WTC11 (cell line): ENCODE data around the gene SPAG4. TPM values are rescaled to one million over a fixed set of nuclear protein-coding genes. Genes with fewer than 3 reads are reported as not detected.
A peak's percentile ranks its signal among the peaks of the same experiment; 100 is the strongest.

Source experiments
- ATAC-seq: fragments of 200-7000 bp; cut with Tn5 transposase; 2 replicates; pipeline ENCODE4 v1.10.0; 2021; ENCODE audit warnings: mild to moderate bottlenecking, moderate library complexity
- CTCF ChIA-PET: fragments of 300-600 bp; sonication (Branson Sonifier 250); formaldehyde crosslinking; loops from one replicate; lab custom pipeline; 2021; ENCODE audit warnings: antibody characterized with exemption; lab: Charles Lee
- POLR2A ChIA-PET: fragments of 350-600 bp; sonication (Branson Sonifier 250); formaldehyde crosslinking; loops from one replicate; lab custom pipeline; 2021; ENCODE audit warnings: antibody characterized with exemption; lab: Charles Lee
- DNase-seq: peaks from one replicate; pipeline ENCODE4 v3.0.0; 2021; ENCODE audit warnings: low spot score
- H3K27ac Mint-ChIP-seq: 2 replicates; pipeline ENCODE4 v1.8.0; 2021; ENCODE audit warnings: mixed read lengths
- H3K27me3 Mint-ChIP-seq: 2 replicates; pipeline ENCODE4 v1.8.0; 2021; ENCODE audit warnings: low read depth, mild to moderate bottlenecking, moderate library complexity, mixed read lengths
- H3K36me3 Mint-ChIP-seq: 2 replicates; pipeline ENCODE4 v1.8.0; 2021; ENCODE audit warnings: mixed read lengths
- H3K4me1 Mint-ChIP-seq: 2 replicates; pipeline ENCODE4 v1.8.0; 2022; ENCODE audit warnings: mixed read lengths
- H3K4me3 Mint-ChIP-seq: 2 replicates; pipeline ENCODE4 v1.8.0; 2021; ENCODE audit warnings: mild to moderate bottlenecking, moderate library complexity, mixed read lengths
- H3K9me3 Mint-ChIP-seq: 2 replicates; pipeline ENCODE4 v1.8.0; 2021; ENCODE audit warnings: mixed read lengths
- CBFB ChIP-seq: sonication (generic); formaldehyde crosslinking; IDR thresholded peaks from 2 replicates; pipeline ENCODE4 v1.8.1; 2022; ENCODE audit warnings: mild to moderate bottlenecking, low read depth, missing genetic modification reagents
- CREM ChIP-seq: sonication (generic); formaldehyde crosslinking; IDR thresholded peaks from 2 replicates; pipeline ENCODE4 v1.8.1; 2022; ENCODE audit warnings: mild to moderate bottlenecking, missing genetic modification reagents, moderate library complexity
- CTCF ChIP-seq: fragments of 200-600 bp; IDR thresholded peaks from 2 replicates; pipeline ENCODE4 v1.8.0; 2022; ENCODE audit warnings: antibody characterized with exemption
- ELF4 ChIP-seq: sonication (generic); formaldehyde crosslinking; IDR thresholded peaks from 2 replicates; pipeline ENCODE4 v1.8.1; 2022; ENCODE audit warnings: low read depth, mild to moderate bottlenecking, moderate library complexity, missing genetic modification reagents
- GABPB1 ChIP-seq: sonication (generic); formaldehyde crosslinking; IDR thresholded peaks from 2 replicates; pipeline ENCODE4 v1.8.1; 2023; ENCODE audit warnings: mild to moderate bottlenecking, missing genetic modification reagents
- MAX ChIP-seq: sonication (generic); formaldehyde crosslinking; IDR thresholded peaks from 2 replicates; pipeline ENCODE4 v1.8.0; 2022; ENCODE audit warnings: mild to moderate bottlenecking, missing genetic modification reagents
- MLX ChIP-seq: sonication (generic); formaldehyde crosslinking; IDR thresholded peaks from 2 replicates; pipeline ENCODE4 v1.8.1; 2023; ENCODE audit warnings: mild to moderate bottlenecking, missing genetic modification reagents, moderate library complexity
- MXD4 ChIP-seq: fragments of 250-450 bp; sonication (Bioruptor Pico); IDR thresholded peaks from 2 replicates; pipeline ENCODE4 v1.8.0; 2021; ENCODE audit warnings: mild to moderate bottlenecking, moderate library complexity, borderline replicate concordance
- MYBL2 ChIP-seq: sonication (generic); formaldehyde crosslinking; IDR thresholded peaks from 2 replicates; pipeline ENCODE4 v1.8.1; 2023; ENCODE audit warnings: mild to moderate bottlenecking, moderate library complexity, missing genetic modification reagents
- NFATC4 ChIP-seq: fragments of 250-450 bp; sonication (Bioruptor Pico); IDR thresholded peaks from 2 replicates; pipeline ENCODE4 v1.9.0; 2021; ENCODE audit warnings: mild to moderate bottlenecking
- NFE2L1 ChIP-seq: sonication (generic); formaldehyde crosslinking; IDR thresholded peaks from 2 replicates; pipeline ENCODE4 v1.8.1; 2023; ENCODE audit warnings: missing genetic modification reagents
- SMAD3 ChIP-seq: sonication (generic); formaldehyde crosslinking; IDR thresholded peaks from 2 replicates; pipeline ENCODE4 v1.8.0; 2022; ENCODE audit warnings: missing genetic modification reagents, mild to moderate bottlenecking, borderline replicate concordance
- SOX15 ChIP-seq: fragments of 250-450 bp; sonication (Bioruptor Pico); IDR thresholded peaks from 2 replicates; pipeline ENCODE4 v1.9.0; 2021; ENCODE audit warnings: mild to moderate bottlenecking
- SP1 ChIP-seq: sonication (generic); formaldehyde crosslinking; conservative IDR thresholded peaks from 2 replicates; pipeline ENCODE4 v1.8.1; 2022; ENCODE audit warnings: missing genetic modification reagents
- TCF7 ChIP-seq: sonication (generic); formaldehyde crosslinking; IDR thresholded peaks from 2 replicates; pipeline ENCODE4 v1.8.0; 2022; ENCODE audit warnings: mild to moderate bottlenecking, low read depth, missing genetic modification reagents, moderate library complexity
- TEAD1 ChIP-seq: sonication (generic); formaldehyde crosslinking; IDR thresholded peaks from 2 replicates; pipeline ENCODE4 v1.8.0; 2022; ENCODE audit warnings: mild to moderate bottlenecking, missing genetic modification reagents
- TP53 ChIP-seq: sonication (generic); formaldehyde crosslinking; IDR thresholded peaks from 2 replicates; pipeline ENCODE4 v1.8.1; 2023; ENCODE audit warnings: mild to moderate bottlenecking, missing genetic modification reagents
- USF1 ChIP-seq: sonication (generic); formaldehyde crosslinking; IDR thresholded peaks from 2 replicates; pipeline ENCODE4 v1.8.0; 2022; ENCODE audit warnings: mild to moderate bottlenecking, missing genetic modification reagents
- ZNF121 ChIP-seq: sonication (generic); formaldehyde crosslinking; IDR thresholded peaks from 2 replicates; pipeline ENCODE4 v1.8.0; 2023; ENCODE audit warnings: missing genetic modification reagents
- ZNF138 ChIP-seq: sonication (generic); formaldehyde crosslinking; conservative IDR thresholded peaks from 2 replicates; pipeline ENCODE4 v1.8.1; 2022; ENCODE audit warnings: mild to moderate bottlenecking, moderate library complexity, missing genetic modification reagents
- ZNF263 ChIP-seq: sonication (generic); formaldehyde crosslinking; IDR thresholded peaks from 2 replicates; pipeline ENCODE4 v1.8.1; 2022; ENCODE audit warnings: low read depth, mild to moderate bottlenecking, moderate library complexity, missing genetic modification reagents
- total RNA-seq: library from RNA; stranded (reverse); gene quantifications from 3 replicates; pipeline ENCODE4 v1.2.3, GENCODE V29; 2021
- TF ChIP-seq, protein P1 (sequence below): fragments of 250-450 bp; sonication (Bioruptor Pico); IDR thresholded peaks from 2 replicates; pipeline ENCODE4 v1.9.0; 2021; ENCODE audit warnings: mild to moderate bottlenecking
- TF ChIP-seq, protein P2 (sequence below): sonication (generic); formaldehyde crosslinking; IDR thresholded peaks from 2 replicates; pipeline ENCODE4 v1.8.1; 2022; ENCODE audit warnings: mild to moderate bottlenecking, moderate library complexity, missing genetic modification reagents

SPAG4 gene
- total RNA-seq, 1 experiment from 2014 or later, result 3.5 TPM

- TF ChIP-seq TCF7, result no peak
- no peak for TF ChIP-seq CTCF
- TF ChIP-seq SMAD3, result no peak
- TF ChIP-seq TEAD1, result no peak; the same call in none of the 2 replicates
- peak; percentile 75; the same call in 1 of the 2 replicates for TF ChIP-seq NFATC4 (CRISPR knock-in tag)
These were observed 48.2 kb downstream of the SPAG4 start (continued) for GRCh38 chr20:35663516-35664465.

- H3K27ac Mint-ChIP-seq, result peak within 1 kb of the TSS; percentile 100
- CTCF ChIA-PET, result interaction anchor here (0.6 to 1.4 kb wide), 10 partner anchors 12 to 290 kb away, joined by 3 to 12 read pairs (median 4); partner anchors contain the start of genes SCAND1 and SPAG4
- DNase-seq (peak; percentile 95), ATAC-seq (peak; percentile 89)
- H3K36me3 Mint-ChIP-seq, result peaks cover 12% of the 10 kb centered on the region
- H3K9me3 Mint-ChIP-seq, result no peaks in the 10 kb centered on the region
- H3K4me1 Mint-ChIP-seq, result peaks cover 41% of the 10 kb centered on the region
- peak within 1 kb of the TSS; percentile 96 for H3K4me3 Mint-ChIP-seq
- POLR2A ChIA-PET, result interaction anchor here (0.5 to 1.4 kb wide), 7 partner anchors 38 to 123 kb away, joined by 3 to 16 read pairs (median 5); partner anchors contain the start of genes ERGIC3, RBM39 and SPAG4
- H3K27me3 Mint-ChIP-seq, result no peaks in the 10 kb centered on the region
- TF ChIP-seq ELF4 (CRISPR knock-in tag) (0 out of 2 replicates have a peak, but pooled peaks have one; percentile 75), CREM (CRISPR knock-in tag) (peak; percentile 89), SOX15 (no peak), MYBL2 (CRISPR knock-in tag) (0 out of 2 replicates have a peak, but pooled peaks have one; percentile 18), ZNF138 (CRISPR knock-in tag) (peak; percentile 47; the same call in 1 of the 2 replicates), MAX (CRISPR knock-in tag) (peak; percentile 86), SMAD3 (peak; percentile 75), SP1 (CRISPR knock-in tag) (peak; percentile 89), NFE2L1 (CRISPR knock-in tag) (0 out of 2 replicates have a peak, but pooled peaks have one; percentile 27), TP53 (peak; percentile 91), ZNF121 (CRISPR knock-in tag) (no peak), CBFB (CRISPR knock-in tag) (peak; percentile 96; the same call in 1 of the 2 replicates), GABPB1 (CRISPR knock-in tag) (peak; percentile 88), MXD4 (CRISPR knock-in tag) (no peak), TCF7 (peak; percentile 27; the same call in 1 of the 2 replicates), ZNF263 (no peak), USF1 (CRISPR knock-in tag) (0 out of 2 replicates have a peak, but pooled peaks have one; percentile 8), MLX (0 out of 2 replicates have a peak, but pooled peaks have one; percentile 89)
- TF ChIP-seq, protein P1, sequence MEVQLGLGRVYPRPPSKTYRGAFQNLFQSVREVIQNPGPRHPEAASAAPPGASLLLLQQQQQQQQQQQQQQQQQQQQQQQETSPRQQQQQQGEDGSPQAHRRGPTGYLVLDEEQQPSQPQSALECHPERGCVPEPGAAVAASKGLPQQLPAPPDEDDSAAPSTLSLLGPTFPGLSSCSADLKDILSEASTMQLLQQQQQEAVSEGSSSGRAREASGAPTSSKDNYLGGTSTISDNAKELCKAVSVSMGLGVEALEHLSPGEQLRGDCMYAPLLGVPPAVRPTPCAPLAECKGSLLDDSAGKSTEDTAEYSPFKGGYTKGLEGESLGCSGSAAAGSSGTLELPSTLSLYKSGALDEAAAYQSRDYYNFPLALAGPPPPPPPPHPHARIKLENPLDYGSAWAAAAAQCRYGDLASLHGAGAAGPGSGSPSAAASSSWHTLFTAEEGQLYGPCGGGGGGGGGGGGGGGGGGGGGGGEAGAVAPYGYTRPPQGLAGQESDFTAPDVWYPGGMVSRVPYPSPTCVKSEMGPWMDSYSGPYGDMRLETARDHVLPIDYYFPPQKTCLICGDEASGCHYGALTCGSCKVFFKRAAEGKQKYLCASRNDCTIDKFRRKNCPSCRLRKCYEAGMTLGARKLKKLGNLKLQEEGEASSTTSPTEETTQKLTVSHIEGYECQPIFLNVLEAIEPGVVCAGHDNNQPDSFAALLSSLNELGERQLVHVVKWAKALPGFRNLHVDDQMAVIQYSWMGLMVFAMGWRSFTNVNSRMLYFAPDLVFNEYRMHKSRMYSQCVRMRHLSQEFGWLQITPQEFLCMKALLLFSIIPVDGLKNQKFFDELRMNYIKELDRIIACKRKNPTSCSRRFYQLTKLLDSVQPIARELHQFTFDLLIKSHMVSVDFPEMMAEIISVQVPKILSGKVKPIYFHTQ (CRISPR knock-in tag), result peak; percentile 75; the same call in 1 of the 2 replicates
- TF ChIP-seq, protein P2, sequence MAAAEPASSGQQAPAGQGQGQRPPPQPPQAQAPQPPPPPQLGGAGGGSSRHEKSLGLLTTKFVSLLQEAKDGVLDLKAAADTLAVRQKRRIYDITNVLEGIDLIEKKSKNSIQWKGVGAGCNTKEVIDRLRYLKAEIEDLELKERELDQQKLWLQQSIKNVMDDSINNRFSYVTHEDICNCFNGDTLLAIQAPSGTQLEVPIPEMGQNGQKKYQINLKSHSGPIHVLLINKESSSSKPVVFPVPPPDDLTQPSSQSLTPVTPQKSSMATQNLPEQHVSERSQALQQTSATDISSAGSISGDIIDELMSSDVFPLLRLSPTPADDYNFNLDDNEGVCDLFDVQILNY (CRISPR knock-in tag), result peak; percentile 83; the same call in 1 of the 2 replicates
These were observed 49.0 kb downstream of the SPAG4 start, which contains the start of the genes CPNE1 and RBM12 for GRCh38 chr20:35664466-35665206. CPNE1 (minus strand) TSS chr20:35664900; CDS start chr20:35632923, 31,977 bp downstream. RBM12 (minus strand) TSS chr20:35664900; CDS start chr20:35655322, 9,578 bp downstream.
